T-helper 9 cell (primary cell): ENCODE results near the gene PUS1.
"Not testable (repeated sequence)": the region's sequence is repeated elsewhere in the genome, so short reads cannot be mapped to it uniquely, and the experiment has no call there.

ENCODE experiments used
- DNase-seq: peaks from one replicate; pipeline ENCODE4 v3.0.0-alpha.2; 2020

PUS1 gene

DNA sequence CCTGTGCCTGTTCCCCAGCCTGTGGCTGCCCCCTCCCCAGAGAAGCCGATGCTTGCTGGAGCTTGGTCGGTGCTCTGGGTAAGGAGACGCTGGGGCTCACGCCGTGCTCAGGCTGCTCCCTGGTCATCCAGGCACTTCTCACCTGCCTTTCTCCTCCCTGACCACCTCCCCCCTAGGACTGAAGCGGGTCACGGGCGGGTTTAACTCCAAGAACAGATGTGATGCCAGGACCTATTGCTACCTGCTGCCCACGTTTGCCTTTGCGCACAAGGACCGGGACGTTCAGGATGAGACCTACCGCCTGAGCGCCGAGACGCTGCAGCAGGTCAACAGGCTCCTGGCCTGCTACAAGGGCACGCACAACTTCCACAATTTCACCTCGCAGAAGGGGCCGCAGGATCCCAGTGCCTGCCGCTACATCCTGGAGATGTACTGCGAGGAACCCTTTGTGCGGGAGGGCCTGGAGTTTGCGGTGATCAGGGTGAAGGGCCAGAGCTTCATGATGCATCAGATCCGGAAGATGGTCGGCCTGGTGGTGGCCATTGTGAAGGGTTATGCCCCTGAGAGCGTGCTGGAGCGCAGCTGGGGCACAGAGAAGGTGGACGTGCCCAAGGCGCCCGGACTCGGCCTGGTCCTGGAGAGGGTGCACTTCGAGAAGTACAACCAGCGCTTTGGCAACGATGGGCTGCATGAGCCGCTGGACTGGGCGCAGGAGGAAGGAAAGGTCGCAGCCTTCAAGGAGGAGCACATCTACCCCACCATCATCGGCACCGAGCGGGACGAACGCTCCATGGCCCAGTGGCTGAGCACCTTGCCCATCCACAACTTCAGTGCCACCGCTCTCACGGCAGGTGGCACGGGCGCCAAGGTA lies 12.3 kb downstream of the PUS1 start:
- DNase-seq = no peak

DNA sequence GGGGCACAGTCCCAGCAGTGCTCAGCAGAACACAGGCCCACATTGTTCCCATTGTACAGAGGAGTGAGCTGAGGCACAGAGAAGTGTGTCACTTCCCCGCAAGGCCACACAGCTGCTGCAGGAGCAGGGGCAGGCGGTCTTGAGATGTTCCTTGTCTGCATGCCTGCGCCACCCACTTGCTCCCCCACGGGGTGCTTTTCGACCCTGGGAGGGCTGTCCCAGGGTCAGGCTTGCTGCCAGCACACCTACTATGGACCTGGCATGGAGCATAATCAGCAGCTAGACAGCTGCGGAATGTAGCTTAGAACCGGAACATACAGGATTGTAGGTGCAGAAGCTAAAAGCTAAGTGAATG lies 12.9 kb downstream of the PUS1 start:
- no peak for DNase-seq

DNA sequence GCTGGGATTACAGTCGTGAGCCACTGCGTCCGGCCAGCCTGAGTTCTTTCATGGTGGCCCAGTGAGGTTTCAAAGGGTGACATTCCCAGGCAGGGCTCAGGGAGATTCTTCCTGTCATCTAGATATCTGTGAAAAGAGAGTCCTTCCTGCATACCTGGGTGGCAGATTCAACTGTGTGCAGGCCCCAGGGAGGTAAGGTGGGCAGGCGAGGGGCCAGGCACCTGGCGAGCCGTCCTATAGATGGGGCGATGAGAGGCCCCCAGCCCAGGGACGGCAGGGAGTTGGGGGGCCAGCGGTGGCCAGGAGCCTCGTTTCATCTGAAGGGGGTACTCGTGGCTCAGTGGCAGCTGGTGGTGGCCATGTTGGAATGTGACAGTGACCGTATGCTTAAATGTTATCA lies 13.6 kb downstream of the PUS1 start:
- DNase-seq = no peak

DNA sequence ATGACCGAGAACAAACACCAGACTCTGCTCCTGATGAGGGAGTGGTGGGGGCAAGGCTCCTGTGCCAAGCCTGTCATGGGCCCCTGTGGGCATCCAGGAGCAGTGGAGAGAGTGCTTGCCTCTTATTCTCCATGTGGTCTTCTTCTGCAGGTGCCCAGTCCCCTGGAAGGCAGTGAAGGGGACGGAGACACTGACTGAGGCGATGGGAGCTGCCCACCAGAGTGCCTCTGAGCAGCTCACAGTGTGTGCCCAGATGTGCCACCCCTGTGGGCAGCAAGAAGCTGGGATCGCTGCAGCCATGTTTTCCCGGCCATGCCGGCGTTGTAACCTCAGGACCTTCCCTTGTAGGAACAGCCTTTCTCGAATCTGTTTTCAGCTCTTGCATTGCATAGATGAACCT lies 14.3 kb downstream of the PUS1 start:
- DNase-seq = no peak

DNA sequence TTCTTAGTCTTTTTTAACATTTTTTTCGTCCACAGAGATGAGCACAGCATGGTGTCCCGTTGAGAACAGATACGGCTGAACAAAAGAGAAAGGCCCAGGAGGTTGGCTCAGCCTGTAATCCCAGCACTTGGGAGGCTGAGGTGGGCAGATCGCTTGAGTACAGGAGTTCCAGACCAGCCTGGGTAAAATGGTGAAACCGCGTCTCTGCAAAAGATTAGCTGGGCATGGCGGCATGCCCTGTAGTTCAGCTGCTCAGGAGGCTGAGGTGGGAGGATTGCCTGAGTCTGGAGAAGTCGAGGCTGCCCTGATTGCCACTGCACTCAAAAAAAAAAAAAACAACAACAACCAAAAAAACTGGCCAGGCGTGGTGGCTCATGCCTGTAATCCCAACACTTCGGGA lies 14.8 kb downstream of the PUS1 start:
- no peak for DNase-seq

DNA sequence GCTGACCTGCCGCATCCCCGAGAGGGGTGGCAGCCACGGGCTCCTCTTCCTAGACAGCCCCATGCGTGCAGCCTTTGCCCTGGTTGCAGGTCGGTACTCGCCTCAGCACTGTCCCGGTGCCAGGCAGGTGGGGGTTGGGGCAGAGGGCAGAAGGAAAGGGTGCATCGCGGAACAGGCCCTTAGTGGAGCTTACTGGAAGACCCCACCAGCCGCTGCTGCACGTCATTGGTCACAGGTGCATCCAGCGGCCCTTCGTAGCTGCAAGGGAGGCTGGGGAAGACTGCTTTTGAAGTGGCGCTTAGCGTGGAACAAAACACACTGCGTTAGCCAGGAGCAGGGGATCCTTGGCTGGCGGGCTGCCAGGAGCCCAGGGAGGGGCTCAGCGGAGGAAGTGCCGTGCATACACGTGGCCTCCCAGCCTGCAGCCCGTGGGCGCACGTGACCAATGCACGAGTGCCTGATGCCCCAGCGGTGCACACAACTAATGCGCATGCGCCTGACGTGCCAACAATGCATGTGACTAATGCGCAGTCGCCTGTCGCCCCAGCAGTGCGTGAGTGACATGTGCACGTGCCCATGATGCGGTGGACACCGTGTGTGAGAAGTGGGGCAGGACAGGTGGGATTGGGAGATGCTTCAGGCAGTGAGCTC lies 15.7 kb downstream of the PUS1 start:
- DNase-seq = no peak

DNA sequence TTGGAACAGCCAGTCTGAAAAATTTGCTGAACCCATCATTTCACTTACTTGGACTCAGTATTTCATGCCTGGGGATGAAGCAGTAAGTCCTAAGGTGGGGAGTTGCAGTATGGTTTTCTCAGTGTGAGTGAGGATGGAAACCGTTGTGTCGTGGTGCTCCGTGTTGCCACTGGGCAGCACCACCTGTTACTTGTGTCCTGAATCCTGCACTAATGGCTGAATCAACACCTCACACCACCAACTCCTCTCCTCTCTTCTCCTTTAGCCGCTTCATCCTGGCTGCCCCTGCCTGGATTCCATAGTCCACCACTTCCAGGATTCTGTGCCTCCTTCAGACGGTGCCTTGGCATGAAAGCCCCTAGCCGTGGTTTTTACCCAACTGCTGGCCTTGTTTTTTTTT lies 17.7 kb downstream of the PUS1 start:
- no peak for DNase-seq

DNA sequence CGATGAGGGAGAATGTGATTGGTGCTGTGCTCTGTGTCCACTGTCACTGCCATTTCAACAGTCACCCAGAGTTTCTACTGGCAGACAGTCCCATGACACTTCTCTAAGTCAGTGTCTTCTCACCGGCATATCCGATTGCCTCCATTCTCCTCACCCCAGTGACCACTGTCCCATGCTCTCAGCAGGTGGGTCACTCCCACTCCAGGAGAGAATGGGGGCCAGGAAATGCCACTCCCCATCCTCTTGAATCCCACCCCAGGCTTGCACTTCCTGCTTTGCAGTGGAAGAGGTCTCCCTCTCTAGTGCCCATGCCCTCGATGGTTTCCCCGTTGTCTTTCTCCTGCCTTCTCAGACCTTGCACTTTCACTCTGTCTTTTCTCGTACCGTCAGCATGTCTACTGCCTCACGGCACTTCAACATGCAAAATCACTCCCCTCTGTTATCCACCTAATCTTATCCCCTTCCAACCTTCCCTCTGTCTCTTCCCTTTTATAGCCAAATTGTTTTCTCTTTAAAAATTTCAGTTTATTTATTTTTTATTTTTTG lies 18.5 kb downstream of the PUS1 start:
- DNase-seq = no peak

DNA sequence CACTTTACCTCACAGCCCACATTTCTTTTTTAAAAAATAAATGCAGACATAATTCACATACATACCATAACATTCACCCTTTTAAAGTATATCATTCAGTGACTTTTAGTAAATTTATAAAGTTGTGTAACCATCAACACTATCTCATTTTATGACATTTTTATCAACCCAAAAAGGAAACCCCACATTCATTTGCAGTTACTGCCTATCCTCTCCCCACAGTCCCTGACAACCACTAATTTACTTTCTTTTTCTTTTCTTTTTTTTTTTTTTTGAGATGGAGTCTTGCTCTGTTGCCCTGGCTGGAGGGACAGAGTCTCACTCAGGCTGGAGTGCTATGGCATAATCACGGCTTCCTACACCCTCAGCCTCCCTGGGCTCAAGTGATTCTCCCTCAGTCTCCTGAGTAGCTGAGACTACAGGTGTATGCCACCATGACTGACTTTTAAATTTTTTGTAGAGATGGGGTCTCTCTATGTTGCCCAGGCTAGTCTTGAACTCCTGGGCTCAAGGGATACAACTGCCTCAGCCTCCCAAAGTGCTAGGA lies 19.2 kb downstream of the PUS1 start:
- DNase-seq = no peak

DNA sequence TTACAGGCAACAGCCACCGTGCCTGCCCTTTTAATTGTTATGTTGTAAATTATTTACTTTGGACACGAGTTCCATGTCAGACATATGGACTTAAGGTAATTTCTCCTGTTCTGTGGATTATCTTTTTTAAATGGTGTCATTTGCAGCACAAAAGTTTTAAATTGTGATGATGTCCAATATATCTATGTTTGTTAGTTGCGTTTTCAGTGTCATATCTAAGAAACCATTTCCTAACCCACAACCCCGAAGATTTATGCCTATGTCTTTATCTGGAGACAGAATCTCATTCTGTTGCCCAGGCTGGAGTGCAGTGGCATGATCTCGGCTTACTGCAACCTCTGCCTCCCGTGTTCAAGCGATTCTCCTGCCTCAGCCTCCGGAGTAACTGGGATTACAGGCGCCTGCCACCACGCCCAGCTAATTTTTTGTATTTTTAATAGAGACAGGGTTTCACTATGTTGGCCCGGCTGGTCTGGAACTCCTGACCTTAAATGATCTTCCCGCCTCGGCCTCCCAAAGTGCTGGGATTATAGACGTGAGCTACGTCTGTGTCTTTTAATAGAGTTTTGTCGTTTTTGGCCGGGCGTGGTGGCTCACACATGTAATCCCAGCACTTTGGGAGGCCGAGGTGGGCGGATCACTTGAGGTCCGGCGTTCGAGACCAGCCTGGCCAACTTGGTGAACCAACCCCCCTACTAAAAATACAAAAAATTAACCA lies 19.8 kb downstream of the PUS1 start:
- DNase-seq = not testable (repeated sequence)

DNA sequence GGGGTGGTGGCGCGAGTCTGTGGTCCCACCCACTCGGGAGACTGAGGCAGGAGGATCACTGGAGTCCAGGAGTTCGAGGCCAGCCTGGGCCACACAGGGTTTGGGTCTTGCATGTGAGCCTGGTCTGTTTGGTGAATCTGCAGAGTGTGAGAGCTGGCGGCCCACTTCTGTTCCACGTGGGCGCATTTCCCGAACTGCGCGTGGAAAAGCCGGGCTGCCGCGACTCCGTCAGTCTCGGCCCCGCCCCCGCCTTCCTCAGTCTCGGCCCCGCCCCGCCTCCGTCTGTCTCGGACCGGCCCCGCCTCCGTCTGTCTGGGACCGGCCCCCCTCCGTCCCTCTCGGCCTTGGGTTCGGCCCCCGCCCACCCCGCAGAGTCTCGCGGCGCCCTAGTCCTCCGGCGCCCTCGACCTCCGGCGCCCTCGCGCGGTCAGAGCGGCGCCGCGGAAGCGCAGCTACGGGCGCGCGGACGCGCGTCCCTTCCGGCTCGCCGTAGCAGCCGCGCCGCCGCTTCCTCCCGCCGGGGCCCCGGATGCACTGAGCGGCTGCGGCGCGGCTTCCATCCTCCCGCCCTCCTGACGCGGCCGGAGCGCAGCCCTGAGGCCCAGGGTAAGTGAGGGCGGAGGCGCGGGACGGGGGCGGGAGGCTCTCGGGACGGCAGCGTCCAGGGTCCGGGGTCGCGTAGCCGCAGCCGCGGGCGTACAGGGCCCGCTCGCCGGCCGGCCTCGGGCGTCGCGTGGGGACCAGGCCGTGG lies 20.5 kb downstream of the PUS1 start, which contains the start of gene EP400:
TSS of gene EP400 (plus strand) at position 512 of the 751 bp plus-strand sequence. CDS start 10,678 bp downstream, outside the sequence.
- DNase-seq = peak; percentile 96

DNA sequence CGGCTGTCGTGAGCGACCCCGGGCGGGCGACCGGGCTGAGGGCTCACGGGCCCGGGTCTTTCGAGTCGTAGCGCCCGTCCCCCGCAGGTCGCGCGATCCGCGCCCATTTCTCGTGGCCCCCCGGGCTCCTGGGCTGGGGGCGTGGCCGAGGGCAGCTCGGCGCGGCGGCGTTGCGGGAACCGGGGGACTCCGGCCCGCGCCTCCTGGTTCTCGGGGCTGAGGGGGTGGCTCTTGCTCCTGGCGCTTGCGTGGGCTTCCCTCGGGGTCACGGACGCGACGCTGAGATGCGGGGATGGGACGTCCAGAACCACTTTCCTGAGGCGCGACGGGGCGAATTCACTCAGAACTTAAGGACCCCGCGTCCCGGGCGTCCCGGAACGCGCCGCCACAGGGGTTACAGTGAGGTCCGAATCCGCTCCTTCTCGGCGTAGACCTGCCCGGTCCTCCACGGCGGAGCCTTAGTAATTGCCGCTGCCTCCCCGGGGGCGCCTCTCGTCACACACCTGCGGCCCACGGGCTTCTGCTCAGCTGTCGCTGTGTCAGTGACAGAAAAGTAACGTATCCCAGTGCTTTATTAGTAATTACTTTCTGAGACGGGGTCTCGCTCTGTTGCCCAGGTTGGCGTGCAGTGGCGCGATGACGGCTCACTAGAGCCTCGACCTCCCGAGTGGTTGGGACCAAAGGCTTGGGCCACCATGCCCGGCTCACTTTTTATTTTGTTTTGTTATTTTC lies 21.3 kb downstream of the PUS1 start:
- DNase-seq = peak; percentile 31

DNA sequence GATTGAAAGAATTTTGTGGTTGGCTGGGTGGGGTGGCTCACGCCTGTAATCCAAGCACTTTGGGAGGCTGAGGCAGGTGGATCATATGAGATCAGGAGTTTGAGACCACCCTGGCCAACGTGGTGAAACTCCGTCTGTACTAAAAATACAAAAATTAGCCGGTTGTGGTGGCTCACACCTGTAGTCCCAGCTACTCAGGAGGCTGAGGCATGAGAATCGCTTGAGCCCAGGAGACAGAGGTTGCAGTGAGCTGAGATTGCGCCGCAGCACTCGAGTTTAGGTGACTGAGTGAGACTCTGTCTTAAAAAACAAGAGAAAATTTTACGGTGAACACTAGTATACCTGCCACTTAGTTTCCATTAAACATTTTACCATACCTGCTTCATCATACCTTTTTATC lies 24.7 kb downstream of the PUS1 start:
- not testable (repeated sequence) for DNase-seq

DNA sequence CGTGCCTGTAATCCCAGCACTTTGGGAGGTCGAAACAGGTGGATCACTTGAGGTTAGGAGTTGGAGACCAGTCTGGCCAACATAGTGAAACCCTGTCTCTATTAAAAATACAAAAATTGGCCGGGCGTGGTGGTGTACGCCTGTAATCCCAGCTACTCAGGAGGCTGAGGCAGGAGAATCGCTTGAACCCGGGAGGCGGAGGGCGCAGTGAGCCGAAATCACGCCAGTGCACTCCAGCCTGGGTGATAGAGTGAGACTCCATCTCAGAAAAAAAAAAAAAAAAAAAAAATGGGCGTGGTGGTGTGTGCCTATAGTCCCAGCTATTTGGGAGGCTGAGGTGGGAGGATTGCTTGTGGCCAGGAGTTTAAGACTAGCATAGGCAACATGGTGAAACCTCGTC lies 25.4 kb downstream of the PUS1 start:
- not testable (repeated sequence) for DNase-seq

DNA sequence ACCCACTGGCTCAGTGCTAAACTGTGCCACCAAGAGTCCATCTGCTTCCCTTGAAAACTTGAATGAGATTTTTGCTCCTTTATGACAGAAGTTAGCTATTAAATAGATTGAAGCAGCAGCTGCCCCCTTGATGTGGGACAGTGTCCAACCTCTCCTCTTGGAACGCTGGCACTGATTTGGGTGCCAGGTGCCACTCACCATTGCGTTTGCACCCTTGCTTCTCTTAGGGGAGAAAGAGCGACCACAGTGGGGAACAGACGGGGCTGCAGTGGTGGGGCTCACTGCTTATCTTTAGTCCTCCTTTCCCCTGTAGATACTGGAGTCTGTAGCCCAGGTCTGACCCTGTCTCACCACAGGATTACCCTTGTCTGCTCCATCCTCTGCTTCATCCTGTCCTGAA lies 30.0 kb downstream of the PUS1 start:
- no peak for DNase-seq

DNA sequence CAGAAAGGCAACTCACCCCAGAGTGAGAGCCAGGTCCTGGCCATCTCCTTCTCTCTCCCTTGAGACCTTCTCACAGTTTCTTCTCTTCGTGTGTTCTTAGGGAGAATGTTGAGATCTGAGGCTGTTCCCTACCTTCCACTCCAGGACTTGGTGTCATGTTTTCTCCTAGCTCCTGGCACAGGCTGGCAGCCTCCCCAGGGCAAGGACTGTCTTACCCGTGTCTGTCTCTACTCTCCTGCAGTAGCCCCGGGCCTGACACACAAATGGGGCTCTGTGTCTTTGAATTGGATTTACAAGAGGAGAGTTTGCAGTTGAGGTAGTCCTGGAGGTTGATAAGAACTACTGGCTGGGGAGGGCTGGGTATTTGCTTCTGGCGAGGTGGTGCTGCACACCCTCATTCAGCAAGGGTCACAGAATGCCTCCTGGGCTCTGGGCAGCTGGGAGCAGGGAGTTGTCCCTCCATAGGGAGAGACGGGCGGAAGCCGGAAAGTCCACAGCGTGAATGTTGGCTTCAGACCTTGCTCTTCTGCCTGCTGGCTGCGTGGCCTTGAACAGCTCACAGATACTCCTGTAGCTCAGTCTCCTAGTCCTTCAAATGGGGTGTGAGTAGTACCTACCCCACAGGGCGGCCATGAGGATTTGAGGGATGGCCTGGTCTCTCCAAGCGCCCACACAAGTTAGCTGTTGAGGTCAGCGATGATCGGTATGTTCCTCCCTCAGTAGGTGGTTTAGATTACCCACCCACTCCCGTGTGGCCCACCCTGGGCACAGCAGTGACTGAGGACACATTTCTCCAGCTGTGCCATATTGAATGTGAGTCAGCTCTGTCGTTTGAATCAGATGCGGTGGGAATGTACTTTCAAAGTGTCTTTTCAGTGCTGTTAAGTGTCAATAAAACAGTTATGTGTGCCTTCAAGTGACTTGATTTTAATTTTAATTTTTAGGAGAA lies 30.8 kb downstream of the PUS1 start:
- DNase-seq = no peak

DNA sequence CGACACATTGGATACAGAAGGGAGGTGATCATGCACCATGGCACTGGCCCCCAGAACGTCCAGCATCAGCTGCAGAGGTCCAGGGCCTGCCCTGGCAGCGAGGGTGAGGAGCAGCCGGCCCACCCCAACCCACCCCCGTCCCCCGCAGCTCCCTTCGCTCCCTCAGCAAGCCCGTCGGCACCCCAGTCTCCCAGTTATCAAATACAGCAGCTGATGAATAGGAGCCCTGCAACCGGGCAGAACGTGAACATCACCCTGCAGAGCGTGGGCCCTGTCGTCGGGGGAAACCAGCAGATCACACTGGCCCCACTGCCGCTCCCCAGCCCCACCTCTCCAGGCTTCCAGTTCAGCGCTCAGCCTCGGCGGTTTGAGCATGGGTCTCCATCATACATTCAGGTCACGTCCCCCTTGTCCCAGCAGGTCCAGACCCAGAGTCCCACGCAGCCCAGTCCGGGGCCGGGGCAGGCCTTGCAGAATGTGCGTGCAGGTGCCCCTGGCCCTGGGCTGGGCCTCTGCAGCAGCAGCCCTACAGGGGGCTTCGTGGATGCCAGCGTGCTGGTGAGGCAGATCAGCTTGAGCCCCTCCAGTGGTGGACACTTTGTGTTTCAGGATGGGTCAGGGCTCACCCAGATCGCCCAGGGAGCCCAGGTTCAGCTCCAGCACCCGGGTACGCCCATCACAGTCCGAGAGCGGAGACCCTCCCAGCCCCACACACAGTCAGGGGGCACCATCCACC lies 31.7 kb downstream of the PUS1 start:
- DNase-seq = not testable (repeated sequence)

DNA sequence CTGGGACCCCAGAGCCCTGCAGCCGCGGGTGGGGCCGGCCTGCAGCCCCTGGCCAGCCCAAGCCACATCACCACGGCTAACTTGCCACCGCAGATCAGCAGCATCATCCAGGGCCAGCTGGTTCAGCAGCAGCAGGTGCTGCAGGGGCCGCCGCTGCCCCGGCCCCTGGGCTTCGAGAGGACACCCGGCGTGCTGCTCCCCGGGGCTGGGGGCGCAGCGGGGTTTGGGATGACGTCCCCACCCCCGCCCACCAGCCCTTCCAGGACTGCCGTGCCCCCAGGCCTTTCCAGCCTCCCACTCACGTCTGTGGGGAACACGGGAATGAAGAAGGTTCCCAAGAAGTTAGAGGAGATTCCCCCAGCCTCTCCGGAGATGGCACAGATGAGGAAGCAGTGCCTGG lies 32.3 kb downstream of the PUS1 start:
- DNase-seq = not testable (repeated sequence)

DNA sequence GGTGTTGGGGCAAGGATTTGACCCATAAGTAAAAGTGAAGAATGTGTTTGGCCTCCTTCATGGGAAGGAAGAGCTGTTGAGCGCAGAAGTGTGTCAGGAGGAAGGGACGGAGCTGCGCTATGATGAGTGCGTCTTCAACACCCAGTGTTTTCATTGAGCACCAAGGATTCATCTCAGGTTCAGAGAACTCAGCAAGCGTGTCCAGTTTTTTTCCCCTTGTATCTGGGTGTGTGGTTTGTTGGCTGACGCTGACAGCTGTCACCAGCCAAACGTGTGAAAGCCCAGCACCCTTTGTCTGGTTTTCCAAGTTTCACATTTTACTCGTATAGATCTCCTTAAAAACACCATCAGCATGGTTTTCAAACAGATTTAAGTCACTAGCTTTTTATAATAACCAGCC lies 33.0 kb downstream of the PUS1 start:
- no peak for DNase-seq

DNA sequence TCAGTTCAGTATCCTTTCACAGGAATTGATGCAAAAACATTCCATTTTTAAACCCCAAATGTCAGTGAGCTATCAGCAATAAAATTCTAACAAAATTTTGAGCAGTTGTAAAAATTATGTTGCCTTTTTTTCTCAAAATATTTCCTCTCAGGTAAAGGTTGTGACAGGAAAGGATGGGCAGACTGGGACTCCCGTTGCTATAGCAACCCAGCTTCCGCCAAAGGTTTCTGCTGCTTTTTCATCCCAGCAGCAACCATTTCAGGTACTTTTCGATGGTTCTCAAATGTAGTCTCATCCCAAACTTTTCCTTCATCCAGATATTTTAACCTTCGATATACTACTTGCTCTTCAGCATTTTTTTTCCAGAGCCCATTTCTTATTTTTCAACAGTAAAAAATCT lies 34.3 kb downstream of the PUS1 start:
- DNase-seq = no peak
